RWPE2 (cell line): ENCODE results near the gene FAM200B.

Source experiments
- ATAC-seq: fragments of 200-7000 bp; cut with Tn5 transposase; 3 replicates; pipeline ENCODE4 v1.9.1; 2021; ENCODE audit warnings: low read depth
- DNase-seq: peaks from one replicate; pipeline ENCODE4 v3.0.0-alpha.2; 2020; ENCODE audit warnings: low spot score
- H3K27ac ChIP-seq: fragments of 450-650 bp; 2 replicates; pipeline ENCODE4 v1.5.1; 2017; ENCODE audit warnings: mild to moderate bottlenecking; ENCODE audit not compliant: poor library complexity, severe bottlenecking
- H3K27me3 ChIP-seq: fragments of 250-450 bp; sonication (Bioruptor Pico); 2 replicates; pipeline ENCODE4 v1.5.1; 2021; ENCODE audit warnings: mild to moderate bottlenecking, moderate library complexity; ENCODE audit not compliant: insufficient read depth, poor library complexity, severe bottlenecking
- H3K36me3 ChIP-seq: fragments of 250-450 bp; sonication (Bioruptor Pico); 2 replicates; pipeline ENCODE4 v1.5.1; 2020; ENCODE audit warnings: low read depth, mild to moderate bottlenecking, moderate library complexity
- H3K4me1 ChIP-seq: fragments of 250-450 bp; sonication (Bioruptor Pico); 2 replicates; pipeline ENCODE4 v1.5.1; 2021; ENCODE audit warnings: mild to moderate bottlenecking, moderate library complexity; ENCODE audit not compliant: insufficient read depth, poor library complexity, severe bottlenecking
- H3K4me3 ChIP-seq: fragments of 250-450 bp; sonication (Bioruptor Pico); 2 replicates; pipeline ENCODE4 v1.5.1; 2021; ENCODE audit warnings: mild to moderate bottlenecking, moderate library complexity; ENCODE audit not compliant: severe bottlenecking
- H3K9me3 ChIP-seq: fragments of 250-450 bp; sonication (Bioruptor Pico); 2 replicates; pipeline ENCODE4 v1.5.1; 2021; ENCODE audit warnings: mild to moderate bottlenecking, moderate library complexity; ENCODE audit not compliant: severe bottlenecking
- CTCF ChIP-seq: fragments of 450-650 bp; IDR thresholded peaks from one replicate; pipeline ENCODE4 v1.5.1; 2017; ENCODE audit warnings: mild to moderate bottlenecking, moderate library complexity; ENCODE audit not compliant: poor library complexity, severe bottlenecking

The FAM200B gene

GRCh38 chr4:15684498-15684897, 2.9 kb downstream of the FAM200B start:
- DNase-seq (no peak), ATAC-seq (no peak)
- no peak for TF ChIP-seq CTCF
- Histone ChIP-seq H3K4me3 (no peak overlapping the region), H3K27me3 (no peaks in the 10 kb centered on the region), H3K27ac (peak overlapping the region; percentile 7), H3K9me3 (no peaks in the 10 kb centered on the region), H3K36me3 (peaks cover 61% of the 10 kb centered on the region), H3K4me1 (peaks cover 18% of the 10 kb centered on the region)

- DNase-seq: no peak
- H3K9me3 ChIP-seq: no peaks in the 10 kb centered on the region
- peaks cover 64% of the 10 kb centered on the region for H3K36me3 ChIP-seq
- peaks cover 42% of the 10 kb centered on the region for H3K4me1 ChIP-seq
- no peaks in the 10 kb centered on the region for H3K27me3 ChIP-seq
- H3K27ac ChIP-seq: peak overlapping the region; percentile 98
- no peak for TF ChIP-seq CTCF
- no peak overlapping the region for H3K4me3 ChIP-seq
- ATAC-seq: no peak
Measured at GRCh38 chr4:15688051-15688450, 6.4 kb downstream of the FAM200B start.

- DNase-seq (no peak), ATAC-seq (no peak)
- Histone ChIP-seq H3K4me1 (peaks cover 40% of the 10 kb centered on the region), H3K4me3 (no peak overlapping the region), H3K27me3 (no peaks in the 10 kb centered on the region), H3K36me3 (peaks cover 51% of the 10 kb centered on the region), H3K9me3 (no peaks in the 10 kb centered on the region), H3K27ac (peak overlapping the region; percentile 98)
- TF ChIP-seq CTCF: no peak
Measured at GRCh38 chr4:15689540-15689939, 7.9 kb downstream of the FAM200B start.

- Histone ChIP-seq H3K27ac (peak overlapping the region; percentile 98), H3K36me3 (peaks cover 44% of the 10 kb centered on the region), H3K4me1 (peaks cover 47% of the 10 kb centered on the region), H3K9me3 (no peaks in the 10 kb centered on the region), H3K27me3 (no peaks in the 10 kb centered on the region), H3K4me3 (no peak overlapping the region)
- DNase-seq: no peak
- ATAC-seq: peak; percentile 76
- no peak for TF ChIP-seq CTCF
Measured at GRCh38 chr4:15690020-15690809, 8.6 kb downstream of the FAM200B start.
